ENCODE data around the gene FFAR4.

Gene FFAR4

GRCh38 chr10:93630625-93631557, 64.4 kb downstream of the FFAR4 start:
- no peak overlapping the region for H3K4me3 ChIP-seq
- no peak overlapping the region for H3K27ac ChIP-seq

Data from skin epidermis (tissue), 12 donors.